WERI-Rb-1 (cell line): ENCODE measurements around the gene AGPAT3.

Experiments used
- DNase-seq: peaks from one replicate; pipeline ENCODE4 v3.0.0-alpha.2; 2020
- H3K27ac ChIP-seq: fragments of 250-450 bp; sonication (Bioruptor Pico); 2 replicates; pipeline ENCODE4 v1.5.1; 2020; ENCODE audit warnings: mild to moderate bottlenecking, moderate library complexity
- H3K27me3 ChIP-seq: fragments of 250-450 bp; sonication (Bioruptor Pico); 2 replicates; pipeline ENCODE4 v1.5.1; 2021; ENCODE audit warnings: mild to moderate bottlenecking, low read depth, moderate library complexity; ENCODE audit not compliant: insufficient read depth, severe bottlenecking
- H3K36me3 ChIP-seq: fragments of 250-450 bp; sonication (Bioruptor Pico); 2 replicates; pipeline ENCODE4 v1.5.1; 2020; ENCODE audit warnings: mild to moderate bottlenecking, moderate library complexity
- H3K4me3 ChIP-seq: 2 replicates; pipeline ENCODE4 v1.5.1; 2011; ENCODE audit warnings: low read depth, mild to moderate bottlenecking, control low read depth, low read length
- H3K9me3 ChIP-seq: fragments of 250-450 bp; sonication (Bioruptor Pico); 2 replicates; pipeline ENCODE4 v1.5.1; 2021; ENCODE audit warnings: mild to moderate bottlenecking, moderate library complexity; ENCODE audit not compliant: severe bottlenecking
- CTCF ChIP-seq: IDR thresholded peaks from 2 replicates; pipeline ENCODE4 v1.5.1; 2011; ENCODE audit warnings: low read depth, mild to moderate bottlenecking, control low read depth, inconsistent platforms, low read length

AGPAT3 gene

GRCh38 chr21:43940329-43941050 is 75.5 kb downstream of the AGPAT3 start:
- no peak for TF ChIP-seq CTCF
- H3K36me3 ChIP-seq, result no peaks in the 10 kb centered on the region; the same call in 1 of the 2 replicates
- H3K4me3 ChIP-seq, result peak overlapping the region; percentile 34
- H3K27ac ChIP-seq, result peak overlapping the region; percentile 71
- H3K9me3 ChIP-seq, result no peaks in the 10 kb centered on the region
- H3K27me3 ChIP-seq, result no peaks in the 10 kb centered on the region
- peak; percentile 70 for DNase-seq

- no peak for DNase-seq
- H3K27ac ChIP-seq, result 0 out of 2 replicates have a peak overlapping the region, but pooled peaks have one; percentile 11
- no peaks in the 10 kb centered on the region; the same call in 1 of the 2 replicates for H3K36me3 ChIP-seq
- no peaks in the 10 kb centered on the region for H3K9me3 ChIP-seq
- no peak for TF ChIP-seq CTCF
- H3K4me3 ChIP-seq, result no peak overlapping the region
- H3K27me3 ChIP-seq, result no peaks in the 10 kb centered on the region
These were observed 77.2 kb downstream of the AGPAT3 start for GRCh38 chr21:43942201-43942600.

GRCh38 chr21:43942621-43943020 is 77.6 kb downstream of the AGPAT3 start:
- no peak for TF ChIP-seq CTCF
- peaks cover under 1% of the 10 kb centered on the region; the same call in 1 of the 2 replicates for H3K36me3 ChIP-seq
- H3K27ac ChIP-seq, result no peak overlapping the region
- no peak overlapping the region for H3K4me3 ChIP-seq
- DNase-seq, result no peak
- no peaks in the 10 kb centered on the region for H3K9me3 ChIP-seq
- H3K27me3 ChIP-seq, result no peaks in the 10 kb centered on the region

GRCh38 chr21:43943512-43944077 is 78.6 kb downstream of the AGPAT3 start:
- Histone ChIP-seq H3K4me3 (no peak overlapping the region), H3K27me3 (no peaks in the 10 kb centered on the region), H3K27ac (no peak overlapping the region), H3K9me3 (peaks cover 4% of the 10 kb centered on the region), H3K36me3 (peaks cover 10% of the 10 kb centered on the region)
- no peak for DNase-seq
- no peak for TF ChIP-seq CTCF

GRCh38 chr21:43944078-43944633 is 79.1 kb downstream of the AGPAT3 start:
- Histone ChIP-seq H3K36me3 (peaks cover 12% of the 10 kb centered on the region), H3K27ac (no peak overlapping the region), H3K27me3 (no peaks in the 10 kb centered on the region), H3K9me3 (peaks cover 8% of the 10 kb centered on the region), H3K4me3 (no peak overlapping the region)
- no peak for TF ChIP-seq CTCF
- no peak for DNase-seq
